22Rv1 (cell line): ENCODE data around the gene ACTR3.

Experiments used
- H3K27ac ChIP-seq: fragments of 450-650 bp; 2 replicates; pipeline ENCODE4 v1.5.1; 2017
- CTCF ChIP-seq: fragments of 450-650 bp; IDR thresholded peaks from 2 replicates; pipeline ENCODE4 v1.5.1; 2017; ENCODE audit warnings: mild to moderate bottlenecking
- ZFX ChIP-seq: fragments of 450-650 bp; IDR thresholded peaks from 2 replicates; pipeline ENCODE4 v1.6.1; 2017; ENCODE audit warnings: antibody characterized with exemption, borderline replicate concordance

ACTR3 gene

GRCh38 chr2:113888641-113889470, 1.0 kb upstream of the ACTR3 start:
- TF ChIP-seq ZFX (no peak), CTCF (no peak)
- H3K27ac ChIP-seq, result peak overlapping the region; percentile 90

DNA sequence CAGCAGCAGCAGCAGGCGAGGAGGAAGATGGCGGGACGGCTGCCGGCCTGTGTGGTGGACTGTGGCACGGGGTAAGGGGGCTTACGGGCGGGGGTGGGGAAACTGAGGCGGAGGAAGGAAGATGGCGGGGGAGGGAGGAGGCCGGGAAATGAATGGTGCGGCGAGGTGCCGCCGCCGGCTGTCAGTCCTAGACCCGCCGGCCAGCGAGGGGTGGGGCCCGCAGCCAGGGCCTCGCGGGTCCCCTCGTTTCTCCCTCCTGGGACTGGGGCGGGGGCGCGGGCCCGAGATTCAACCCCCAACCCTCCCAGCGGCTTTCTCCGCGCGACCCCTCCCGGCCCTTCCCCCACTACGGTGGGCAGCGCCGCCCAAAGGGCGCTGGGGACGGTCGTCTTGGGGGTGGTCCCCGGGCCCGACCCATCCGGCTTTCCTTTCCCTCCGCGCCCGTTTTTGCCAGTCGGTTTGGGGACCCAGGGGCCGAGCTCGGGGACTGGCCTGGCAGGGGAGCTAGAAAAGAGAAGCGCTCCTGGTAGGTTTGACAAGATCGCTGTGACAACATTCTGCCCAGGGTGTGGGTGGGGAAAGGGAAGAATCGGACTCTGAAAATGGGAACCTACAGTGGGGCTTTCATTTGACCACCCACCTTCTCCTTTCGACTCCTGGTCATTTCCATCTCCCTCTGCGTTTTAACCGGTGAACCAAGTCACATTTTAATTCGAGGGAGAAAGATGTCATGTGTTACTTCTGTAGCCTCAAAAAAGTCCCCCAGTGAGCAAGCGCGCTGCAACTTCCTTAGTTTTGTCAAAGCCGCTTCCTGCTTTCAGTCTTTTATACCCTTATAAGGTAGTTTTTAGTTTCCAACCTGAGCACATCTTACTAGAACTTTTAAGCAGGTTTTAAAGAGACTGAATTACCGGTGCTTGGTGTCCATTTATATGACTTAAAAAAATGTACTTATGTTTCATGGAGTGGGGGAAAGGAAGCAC, 655 bp downstream of the ACTR3 start:
- TF ChIP-seq ZFX, result no peak
- TF ChIP-seq CTCF, result no peak
- peak overlapping the region; percentile 90 for H3K27ac ChIP-seq

DNA sequence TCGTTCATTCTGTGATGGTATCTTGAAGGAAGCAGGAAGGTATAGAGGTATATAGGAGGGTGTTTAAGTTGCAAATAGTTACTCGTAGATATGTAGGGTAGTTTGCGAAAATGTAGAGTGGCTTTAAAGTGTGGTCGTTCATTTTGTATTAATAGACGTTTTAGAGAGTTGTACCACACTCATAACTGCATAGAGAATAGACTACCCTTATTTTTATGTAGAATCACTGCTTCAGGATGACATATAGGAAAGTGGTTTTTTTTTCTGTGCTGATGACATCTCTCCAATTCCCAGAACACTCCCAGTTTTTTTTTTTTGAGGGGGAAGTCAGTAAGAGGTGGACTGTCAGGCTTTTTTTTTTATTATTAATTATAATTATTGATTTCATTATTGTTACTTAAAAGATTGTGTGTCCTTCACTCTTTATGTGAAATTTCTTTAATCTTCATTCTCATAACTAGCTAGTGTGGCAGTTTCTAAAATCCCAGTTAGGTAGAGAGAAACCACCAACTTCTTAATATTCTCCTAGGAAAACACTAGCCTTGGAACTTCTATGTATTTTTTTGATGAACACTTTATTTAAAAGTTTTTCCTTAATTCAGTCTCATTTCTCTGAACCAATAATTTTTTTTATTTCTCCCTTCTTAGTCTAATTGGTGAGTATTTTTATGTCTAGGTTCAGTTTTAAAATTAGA, 1.5 kb downstream of the ACTR3 start:
- peak overlapping the region; percentile 90 for H3K27ac ChIP-seq
- no peak for TF ChIP-seq CTCF
- no peak for TF ChIP-seq ZFX

DNA sequence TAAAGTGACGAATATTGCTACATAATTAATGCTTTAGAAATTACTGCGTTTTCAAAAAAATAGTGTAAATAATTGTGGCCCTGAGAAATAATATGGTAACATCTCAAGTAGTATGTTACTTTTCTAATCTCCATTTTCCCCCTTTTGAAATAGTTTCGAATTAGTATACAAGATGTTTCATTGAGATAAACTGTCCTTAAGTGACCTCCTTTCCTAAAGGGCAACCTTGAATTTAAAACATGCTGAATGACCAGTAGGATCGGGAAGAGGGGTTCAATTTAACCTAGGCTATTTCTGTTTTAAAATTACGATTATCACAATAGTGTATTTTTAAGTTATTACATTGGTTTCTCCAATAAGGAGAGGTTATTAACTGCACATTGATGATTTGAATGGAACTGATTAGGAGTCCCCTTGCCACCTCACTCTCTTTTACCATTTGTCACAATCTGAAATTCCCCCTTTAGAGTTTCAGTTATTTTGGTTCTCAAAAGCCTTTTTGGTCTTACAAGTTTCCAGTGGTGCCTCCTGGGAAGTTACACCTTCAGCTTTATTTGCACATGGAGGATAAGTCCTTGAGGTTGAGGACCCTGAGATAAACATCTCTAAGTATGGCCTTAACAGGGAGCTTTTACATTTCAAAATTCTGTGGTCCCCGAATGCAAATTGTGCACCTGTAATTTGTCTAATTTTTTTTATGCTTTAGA, 2.3 kb downstream of the ACTR3 start:
- no peak overlapping the region for H3K27ac ChIP-seq
- TF ChIP-seq ZFX, result no peak

GRCh38 chr2:113894156-113894743, 4.4 kb downstream of the ACTR3 start:
- no peak overlapping the region for H3K27ac ChIP-seq
- TF ChIP-seq ZFX (no peak), CTCF (no peak)

DNA sequence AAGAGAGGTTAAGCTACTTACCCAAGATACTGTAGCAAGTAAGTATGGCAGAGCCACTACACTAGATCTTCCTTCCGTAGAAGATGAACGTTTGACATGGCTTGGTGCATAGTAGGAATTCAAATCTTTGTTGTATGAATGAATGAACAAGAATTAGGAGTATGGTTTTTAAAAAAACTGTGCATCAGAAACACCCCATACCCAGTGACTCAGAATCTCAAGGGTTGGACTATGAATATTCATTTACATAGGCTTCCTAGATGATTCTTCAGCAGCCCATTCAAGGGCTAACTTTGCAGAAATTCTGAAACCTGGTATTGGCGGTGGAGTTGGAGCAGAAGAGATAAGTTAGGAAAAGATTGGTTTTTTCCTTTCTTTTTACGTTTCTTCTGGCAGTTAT, 5.4 kb downstream of the ACTR3 start:
- no peak overlapping the region for H3K27ac ChIP-seq

More for the DNA sequence above, 5.4 kb downstream of the ACTR3 start:
- no peak for TF ChIP-seq ZFX
- no peak for TF ChIP-seq CTCF
